Hepatocyte (in vitro differentiated cells): ENCODE measurements around the gene COL19A1. TPM values are rescaled to one million over a fixed set of nuclear protein-coding genes. Genes with fewer than 3 reads are reported as not detected.

Source experiments
- DNase-seq: peaks from one replicate; pipeline ENCODE4 v3.0.0-alpha.2; 2016; ENCODE audit warnings: low spot score
- H2AFZ ChIP-seq: fragments of 200-600 bp; sonication (generic); 2 replicates; pipeline ENCODE4 v1.6.0; 2016; ENCODE audit warnings: antibody characterized with exemption, mild to moderate bottlenecking
- H3K27ac ChIP-seq: fragments of 200-600 bp; sonication (generic); 2 replicates; pipeline ENCODE4 v1.5.1; 2016; ENCODE audit warnings: mild to moderate bottlenecking
- H3K27me3 ChIP-seq: fragments of 200-600 bp; sonication (generic); 2 replicates; pipeline ENCODE4 v1.6.1; 2016
- H3K36me3 ChIP-seq: fragments of 200-600 bp; sonication (generic); replicated peaks from 2 replicates; pipeline ENCODE4 v1.5.1; 2016; ENCODE audit warnings: low read depth; ENCODE audit not compliant: insufficient read depth
- H3K4me1 ChIP-seq: fragments of 200-600 bp; sonication (generic); 2 replicates; pipeline ENCODE4 v1.5.1; 2016; ENCODE audit warnings: mild to moderate bottlenecking, moderate library complexity; ENCODE audit not compliant: insufficient read depth
- H3K4me2 ChIP-seq: fragments of 200-600 bp; sonication (generic); 2 replicates; pipeline ENCODE4 v1.6.0; 2016
- H3K4me3 ChIP-seq: fragments of 200-600 bp; sonication (generic); 2 replicates; pipeline ENCODE4 v1.5.1; 2016; ENCODE audit warnings: mild to moderate bottlenecking
- H3K79me2 ChIP-seq: fragments of 200-600 bp; sonication (generic); 2 replicates; pipeline ENCODE4 v1.6.0; 2017; ENCODE audit warnings: mild to moderate bottlenecking
- H3K9me2 ChIP-seq: fragments of 200-600 bp; sonication (generic); replicated peaks from 2 replicates; pipeline ENCODE4 v1.6.0; 2017; ENCODE audit warnings: mild to moderate bottlenecking; ENCODE audit not compliant: insufficient read depth
- H3K9me3 ChIP-seq: fragments of 200-600 bp; sonication (generic); 2 replicates; pipeline ENCODE4 v1.5.1; 2016; ENCODE audit warnings: low read depth, mild to moderate bottlenecking
- H4K20me1 ChIP-seq: fragments of 200-600 bp; sonication (generic); 2 replicates; pipeline ENCODE4 v1.6.0; 2016; ENCODE audit warnings: mild to moderate bottlenecking; ENCODE audit not compliant: insufficient read depth, poor library complexity, severe bottlenecking
- CTCF ChIP-seq: fragments of 200-600 bp; sonication (generic); IDR thresholded peaks from 2 replicates; pipeline ENCODE4 v1.5.1; 2016; ENCODE audit warnings: antibody characterized with exemption, mild to moderate bottlenecking; ENCODE audit not compliant: poor library complexity
- EZH2 ChIP-seq: fragments of 200-600 bp; sonication (generic); IDR thresholded peaks from 2 replicates; pipeline ENCODE4 v1.6.1; 2016; ENCODE audit warnings: antibody characterized with exemption, mild to moderate bottlenecking, borderline replicate concordance
- EZH2phosphoT487 ChIP-seq: fragments of 200-600 bp; sonication (generic); IDR thresholded peaks from one replicate; pipeline ENCODE4 v1.6.1; 2018; ENCODE audit warnings: antibody characterized with exemption, mild to moderate bottlenecking, low read depth, moderate library complexity; ENCODE audit not compliant: unreplicated experiment, severe bottlenecking
- WGBS: methylation state at CpG from one replicate; pipeline ENCODE4 v1.1.6; 2016; ENCODE audit warnings: low lambda C conversion rate; ENCODE audit errors: missing lambda C conversion rate; 5-methylcytosine and 5-hydroxymethylcytosine counted together
- polyA plus RNA-seq: library from polyadenylated mRNA; unstranded; fragments of >200 nt; fragmentation: Nextera tagmentation; extraction: Ambion mirVana; gene quantifications from 2 replicates; pipeline ENCODE4 v1.2.1, GENCODE V29; 2016
- total RNA-seq: library from RNA; depleted of rRNA; stranded (reverse); fragments of >200 nt; gene quantifications from 2 replicates; pipeline ENCODE4 v1.2.3, GENCODE V29; 2014

COL19A1 gene
- total and polyA plus RNA-seq, 2 experiments from 2014 or later = 1.1 to 1.2 TPM

- H3K4me1 ChIP-seq = no peaks in the 10 kb centered on the region
- no peak overlapping the region for H2AFZ ChIP-seq
- H3K9me2 ChIP-seq = no peaks in the 10 kb centered on the region
- WGBS = 79% methylated on average over 1 of the region's 1 CpG
- H3K4me3 ChIP-seq = no peak overlapping the region
- DNase-seq = no peak
- no peaks in the 10 kb centered on the region for H3K9me3 ChIP-seq
- H3K27me3 ChIP-seq = no peaks in the 10 kb centered on the region
- H3K4me2 ChIP-seq = no peak overlapping the region
- H3K27ac ChIP-seq = no peak overlapping the region
- no peak for TF ChIP-seq EZH2phosphoT487
- no peak for TF ChIP-seq CTCF
- TF ChIP-seq EZH2 = no peak
- no peaks in the 10 kb centered on the region for H4K20me1 ChIP-seq
- no peaks in the 10 kb centered on the region for H3K79me2 ChIP-seq
- no peaks in the 10 kb centered on the region for H3K36me3 ChIP-seq
These were observed 60.4 kb downstream of the COL19A1 start for GRCh38 chr6:69926745-69927144.

GRCh38 chr6:69933239-69933638 lies 66.9 kb downstream of the COL19A1 start:
- H3K4me2 ChIP-seq = no peak overlapping the region

GRCh38 chr6:69935079-69935478 lies 68.7 kb downstream of the COL19A1 start:
- Histone ChIP-seq H4K20me1 (no peaks in the 10 kb centered on the region), H3K27me3 (no peaks in the 10 kb centered on the region), H3K4me1 (no peaks in the 10 kb centered on the region), H3K79me2 (no peaks in the 10 kb centered on the region), H3K9me2 (no peaks in the 10 kb centered on the region), H2AFZ (no peak overlapping the region), H3K4me3 (no peak overlapping the region), H3K9me3 (no peaks in the 10 kb centered on the region), H3K36me3 (no peaks in the 10 kb centered on the region), H3K27ac (no peak overlapping the region), H3K4me2 (no peak overlapping the region)
- TF ChIP-seq EZH2 (no peak), CTCF (no peak), EZH2phosphoT487 (no peak)
- DNase-seq = no peak
- WGBS = 50% methylated on average over 1 of the region's 1 CpG

More at GRCh38 chr6:69933239-69933638, 66.9 kb downstream of the COL19A1 start:
- no peaks in the 10 kb centered on the region for H3K4me1 ChIP-seq
- TF ChIP-seq EZH2phosphoT487 (no peak), CTCF (no peak), EZH2 (no peak)
- H4K20me1 ChIP-seq = no peaks in the 10 kb centered on the region
- H3K27ac ChIP-seq = no peak overlapping the region
- 17% methylated on average over 1 of the region's 1 CpG for WGBS
- H3K9me2 ChIP-seq = no peaks in the 10 kb centered on the region
- no peaks in the 10 kb centered on the region for H3K27me3 ChIP-seq
- no peaks in the 10 kb centered on the region for H3K9me3 ChIP-seq
- DNase-seq = no peak
- H2AFZ ChIP-seq = no peak overlapping the region
- no peak overlapping the region for H3K4me3 ChIP-seq
- H3K36me3 ChIP-seq = no peaks in the 10 kb centered on the region
- H3K79me2 ChIP-seq = no peaks in the 10 kb centered on the region
